GM19467 (cell line): ENCODE data around the gene SCCPDH.

Experiments
- ATAC-seq: cut with Tn5 transposase; IDR thresholded peaks from one replicate; pipeline ENCODE4 v1.9.1; 2021; ENCODE audit warnings: mild to moderate bottlenecking, moderate library complexity; ENCODE audit not compliant: unreplicated experiment

SCCPDH gene

GRCh38 chr1:246784621-246785493 is 60.6 kb downstream of the SCCPDH start:
- peak; percentile 47 for ATAC-seq

GRCh38 chr1:246785494-246786111 is 61.4 kb downstream of the SCCPDH start:
- ATAC-seq: no peak

- no peak for ATAC-seq
Observed at GRCh38 chr1:246786606-246787238, 62.5 kb downstream of the SCCPDH start.

- ATAC-seq: no peak
Observed at GRCh38 chr1:246787781-246788513, 63.7 kb downstream of the SCCPDH start.

- ATAC-seq: no peak
Observed at GRCh38 chr1:246788895-246789338, 64.7 kb downstream of the SCCPDH start.

GRCh38 chr1:246789454-246790339 is 65.5 kb downstream of the SCCPDH start:
- no peak for ATAC-seq

GRCh38 chr1:246790364-246790763 is 66.2 kb downstream of the SCCPDH start:
- no peak for ATAC-seq

GRCh38 chr1:246790833-246791232 is 66.6 kb downstream of the SCCPDH start:
- no peak for ATAC-seq

- ATAC-seq: no peak
Observed at GRCh38 chr1:246791303-246791918, 67.2 kb downstream of the SCCPDH start.

- no peak for ATAC-seq
Observed at GRCh38 chr1:246792603-246793002, 68.4 kb downstream of the SCCPDH start.

GRCh38 chr1:246793356-246793896 is 69.2 kb downstream of the SCCPDH start:
- ATAC-seq: no peak

- ATAC-seq: no peak
Observed at GRCh38 chr1:246794048-246794827, 70.0 kb downstream of the SCCPDH start.

GRCh38 chr1:246794828-246795671 is 70.8 kb downstream of the SCCPDH start:
- no peak for ATAC-seq

GRCh38 chr1:246795906-246796694 is 71.9 kb downstream of the SCCPDH start:
- no peak for ATAC-seq

- no peak for ATAC-seq
Observed at GRCh38 chr1:246797157-246797556, 72.9 kb downstream of the SCCPDH start.

GRCh38 chr1:246797597-246797996 is 73.4 kb downstream of the SCCPDH start:
- no peak for ATAC-seq

- no peak for ATAC-seq
Observed at GRCh38 chr1:246798107-246798506, 73.9 kb downstream of the SCCPDH start.
